K562 (cell line): ENCODE measurements around the gene COL6A1. TPM values are rescaled to one million over a fixed set of nuclear protein-coding genes. Genes with fewer than 3 reads are reported as not detected.
A peak's percentile ranks its signal among the peaks of the same experiment; 100 is the strongest.

Experiments
- ATF2 ChIP-seq: sonication (generic); formaldehyde crosslinking; IDR thresholded peaks from 2 replicates; pipeline ENCODE4 v1.8.1; 2022; ENCODE audit warnings: missing genetic modification reagents
- BCOR ChIP-seq: fragments of 450-650 bp; IDR thresholded peaks from 2 replicates; pipeline ENCODE4 v1.6.1; 2016
- BDP1 ChIP-seq: IDR thresholded peaks from 3 replicates; pipeline ENCODE4 v1.6.1; 2011; ENCODE audit not compliant: insufficient read length, insufficient read depth
- E2F6 ChIP-seq, 2 experiments: IDR thresholded peaks; 2 replicates each; pipeline ENCODE4 v1.6.1; 2011; ENCODE audit warnings: borderline replicate concordance in 1 of 2, control low read depth in 1 of 2, low read depth in 1 of 2, low read length in 1 of 2, mild to moderate bottlenecking in 1 of 2, mixed read lengths in 1 of 2, moderate library complexity in 1 of 2; ENCODE audit not compliant: insufficient read depth in 1 of 2, insufficient read length in 1 of 2, poor library complexity in 1 of 2, severe bottlenecking in 1 of 2; ENCODE audit errors: extremely low read depth in 1 of 2
- ESRRB ChIP-seq: fragments of 250-450 bp; sonication (Bioruptor Pico); IDR thresholded peaks from 2 replicates; pipeline ENCODE4 v1.5.0; 2020; ENCODE audit warnings: mild to moderate bottlenecking, moderate library complexity, borderline replicate concordance
- ETV6 ChIP-seq, 3 experiments: fragments of 150-350 bp in 1 of 3; sonication (generic) in 1 of 3; formaldehyde crosslinking in 1 of 3; IDR thresholded peaks; 2 replicates each; pipeline versions ENCODE4 v1.6.1 to v1.8.0; 2014 to 2022; ENCODE audit warnings: borderline replicate concordance in 2 of 3, low read depth in 2 of 3, antibody characterized with exemption in 1 of 3, low read length in 1 of 3, mild to moderate bottlenecking in 1 of 3, missing genetic modification reagents in 1 of 3
- FOXA1 ChIP-seq: fragments of 450-650 bp; IDR thresholded peaks from 2 replicates; pipeline ENCODE4 v1.6.1; 2016; ENCODE audit warnings: mild to moderate bottlenecking, borderline replicate concordance
- LCOR ChIP-seq: sonication (generic); formaldehyde crosslinking; IDR thresholded peaks from 2 replicates; pipeline ENCODE4 v1.8.0; 2022; ENCODE audit warnings: mild to moderate bottlenecking, missing genetic modification reagents
- LEF1 ChIP-seq: fragments of 450-650 bp; IDR thresholded peaks from 2 replicates; pipeline ENCODE4 v1.6.1; 2016; ENCODE audit warnings: mild to moderate bottlenecking
- NR2C2 ChIP-seq, 2 experiments: fragments of 200-800 bp in 1 of 2; sonication (Bioruptor generic) in 1 of 2; sonication (generic) in 1 of 2; formaldehyde crosslinking in 1 of 2; IDR thresholded peaks; 2 replicates each; pipeline versions ENCODE4 v1.6.1 to v1.8.0; 2016 to 2022; ENCODE audit warnings: mild to moderate bottlenecking in 1 of 2, missing compliant biosample characterization in 1 of 2, missing genetic modification characterization in 1 of 2, missing genetic modification reagents in 1 of 2
- RBM15 ChIP-seq: fragments of 200-400 bp; formaldehyde crosslinking; IDR thresholded peaks from 2 replicates; pipeline ENCODE4 v1.6.1; 2018; ENCODE audit warnings: mild to moderate bottlenecking, low read length, moderate library complexity; ENCODE audit not compliant: insufficient read depth
- ZNF354B ChIP-seq: fragments of 250-450 bp; sonication (Bioruptor Pico); IDR thresholded peaks from 2 replicates; pipeline ENCODE4 v1.4.0; 2020
- ZNF41 ChIP-seq: fragments of 250-450 bp; sonication (Bioruptor Pico); conservative IDR thresholded peaks from 2 replicates; pipeline ENCODE4 v1.4.0; 2020; ENCODE audit warnings: mild to moderate bottlenecking
- ZNF76 ChIP-seq: fragments of 250-450 bp; sonication (Bioruptor Pico); IDR thresholded peaks from 2 replicates; pipeline ENCODE4 v1.4.0; 2020; ENCODE audit warnings: mild to moderate bottlenecking, moderate library complexity, borderline replicate concordance
- ZSCAN29 ChIP-seq: fragments of 450-650 bp; IDR thresholded peaks from 2 replicates; pipeline ENCODE4 v1.6.1; 2017
- polyA plus RNA-seq, 8 experiments: library from polyadenylated mRNA; depleted of rRNA in 4 of 8; stranded (reverse) in 5 of 8; unstranded in 3 of 8; fragments of >200 nt; fragmentation: Nextera tagmentation in 2 of 8; fragmentation: Illumina TruSeq in 1 of 8; extraction: Ambion mirVana in 2 of 8; extraction: Trizol in 1 of 8; gene quantifications; 2 replicates each; pipeline versions ENCODE4 v1.2.1 to v1.2.3, GENCODE V29; 2011 to 2014; ENCODE audit warnings: inconsistent platforms in 1 of 8, missing spikeins in 1 of 8
- total RNA-seq, 7 experiments: library from RNA; depleted of rRNA in 6 of 7; stranded (reverse); fragments of >200 nt in 6 of 7; fragmentation: Illumina TruSeq in 2 of 7; extraction: Trizol in 2 of 7; gene quantifications; 2 replicates each; pipeline versions ENCODE4 v1.2.1 to v1.2.3, GENCODE V29; 2011 to 2021; ENCODE audit warnings: low replicate concordance in 1 of 7
- TF ChIP-seq, protein P1 (sequence below), 2 experiments: fragments of 200-800 bp in 1 of 2; sonication (Bioruptor generic) in 1 of 2; sonication (generic) in 1 of 2; formaldehyde crosslinking in 1 of 2; IDR thresholded peaks in 1 of 2; conservative IDR thresholded peaks in 1 of 2; 2 replicates each; pipeline versions ENCODE4 v1.5.0 to v1.6.1; 2016 to 2020; ENCODE audit warnings: missing compliant biosample characterization in 1 of 2, missing genetic modification characterization in 1 of 2, missing genetic modification reagents in 1 of 2
- TF ChIP-seq, protein P2 (sequence below): fragments of 250-450 bp; sonication (Bioruptor Pico); IDR thresholded peaks from 2 replicates; pipeline ENCODE4 v1.8.0; 2022; ENCODE audit warnings: inconsistent platforms, mild to moderate bottlenecking, moderate library complexity, borderline replicate concordance
- TF ChIP-seq, protein P3 (sequence below): sonication (generic); formaldehyde crosslinking; IDR thresholded peaks from 2 replicates; pipeline ENCODE4 v1.8.0; 2022; ENCODE audit warnings: mild to moderate bottlenecking, missing genetic modification reagents

COL6A1 gene
- total and polyA plus RNA-seq, 9 of the 15 experiments (the other 6 are each of a cell fraction or from before 2014, with no cell fraction given), result 0.07 to 1.3 (median 0.14) TPM; not detected in 3

GRCh38 chr21:46033410-46034400 is 52.1 kb downstream of the COL6A1 start (continued):
- TF ChIP-seq NR2C2 (CRISPR knock-in tag; IDR thresholded peaks at IDR 0.05), result no peak
- no peak for TF ChIP-seq NR2C2 (tag; IDR thresholded peaks at IDR 0.05)
- TF ChIP-seq ZNF354B (CRISPR knock-in tag), result no peak
- TF ChIP-seq, protein P1, sequence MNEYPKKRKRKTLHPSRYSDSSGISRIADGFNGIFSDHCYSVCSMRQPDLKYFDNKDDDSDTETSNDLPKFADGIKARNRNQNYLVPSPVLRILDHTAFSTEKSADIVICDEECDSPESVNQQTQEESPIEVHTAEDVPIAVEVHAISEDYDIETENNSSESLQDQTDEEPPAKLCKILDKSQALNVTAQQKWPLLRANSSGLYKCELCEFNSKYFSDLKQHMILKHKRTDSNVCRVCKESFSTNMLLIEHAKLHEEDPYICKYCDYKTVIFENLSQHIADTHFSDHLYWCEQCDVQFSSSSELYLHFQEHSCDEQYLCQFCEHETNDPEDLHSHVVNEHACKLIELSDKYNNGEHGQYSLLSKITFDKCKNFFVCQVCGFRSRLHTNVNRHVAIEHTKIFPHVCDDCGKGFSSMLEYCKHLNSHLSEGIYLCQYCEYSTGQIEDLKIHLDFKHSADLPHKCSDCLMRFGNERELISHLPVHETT (CRISPR knock-in tag; conservative IDR thresholded peaks at IDR 0.05 in 1 of 2, IDR thresholded peaks at IDR 0.05 in 1 of 2), result no peak
- TF ChIP-seq, protein P2, sequence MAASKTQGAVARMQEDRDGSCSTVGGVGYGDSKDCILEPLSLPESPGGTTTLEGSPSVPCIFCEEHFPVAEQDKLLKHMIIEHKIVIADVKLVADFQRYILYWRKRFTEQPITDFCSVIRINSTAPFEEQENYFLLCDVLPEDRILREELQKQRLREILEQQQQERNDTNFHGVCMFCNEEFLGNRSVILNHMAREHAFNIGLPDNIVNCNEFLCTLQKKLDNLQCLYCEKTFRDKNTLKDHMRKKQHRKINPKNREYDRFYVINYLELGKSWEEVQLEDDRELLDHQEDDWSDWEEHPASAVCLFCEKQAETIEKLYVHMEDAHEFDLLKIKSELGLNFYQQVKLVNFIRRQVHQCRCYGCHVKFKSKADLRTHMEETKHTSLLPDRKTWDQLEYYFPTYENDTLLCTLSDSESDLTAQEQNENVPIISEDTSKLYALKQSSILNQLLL (CRISPR knock-in tag), result no peak
- TF ChIP-seq ZNF41 (CRISPR knock-in tag), result no peak
- TF ChIP-seq ATF2 (CRISPR knock-in tag), result peak; percentile 65; the same call in 1 of the 2 replicates
- no peak for TF ChIP-seq BDP1
- TF ChIP-seq ZSCAN29, result no peak
- no peak for TF ChIP-seq FOXA1
- no peak for TF ChIP-seq ESRRB (CRISPR knock-in tag)
- 0 out of 2 replicates have a peak, but pooled peaks have one; percentile 19 for TF ChIP-seq LCOR (CRISPR knock-in tag)
- TF ChIP-seq LEF1, result no peak
- TF ChIP-seq E2F6 (IDR thresholded peaks at IDR 0.05; ENCODE audit: borderline replicate concordance in 1 of 2, extremely low read depth in 1 of 2, insufficient read depth in 1 of 2, insufficient read length in 1 of 2, low read depth in 1 of 2, low read length in 1 of 2, poor library complexity in 1 of 2, severe bottlenecking in 1 of 2), result peak in 1 of 2 experiments; percentile 35
- TF ChIP-seq RBM15, result no peak
- no peak for TF ChIP-seq ZNF76 (CRISPR knock-in tag)
- TF ChIP-seq BCOR, result no peak
- TF ChIP-seq ETV6 (IDR thresholded peaks at IDR 0.05; ENCODE audit: borderline replicate concordance in 1 of 2, low read depth in 2 of 2, low read length in 1 of 2), result no peak
- peak; percentile 46; the same call in 1 of the 2 replicates for TF ChIP-seq ETV6 (CRISPR knock-in tag; IDR thresholded peaks at IDR 0.05; ENCODE audit: borderline replicate concordance)
- TF ChIP-seq, protein P3, sequence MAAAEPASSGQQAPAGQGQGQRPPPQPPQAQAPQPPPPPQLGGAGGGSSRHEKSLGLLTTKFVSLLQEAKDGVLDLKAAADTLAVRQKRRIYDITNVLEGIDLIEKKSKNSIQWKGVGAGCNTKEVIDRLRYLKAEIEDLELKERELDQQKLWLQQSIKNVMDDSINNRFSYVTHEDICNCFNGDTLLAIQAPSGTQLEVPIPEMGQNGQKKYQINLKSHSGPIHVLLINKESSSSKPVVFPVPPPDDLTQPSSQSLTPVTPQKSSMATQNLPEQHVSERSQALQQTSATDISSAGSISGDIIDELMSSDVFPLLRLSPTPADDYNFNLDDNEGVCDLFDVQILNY, result 0 out of 2 replicates have a peak, but pooled peaks have one; percentile 56
